ENCODE data around the gene CAPN11.
"Not testable (repeated sequence)": the region's sequence is repeated elsewhere in the genome, so short reads cannot be mapped to it uniquely, and the experiment has no call there.

Gene CAPN11

DNA sequence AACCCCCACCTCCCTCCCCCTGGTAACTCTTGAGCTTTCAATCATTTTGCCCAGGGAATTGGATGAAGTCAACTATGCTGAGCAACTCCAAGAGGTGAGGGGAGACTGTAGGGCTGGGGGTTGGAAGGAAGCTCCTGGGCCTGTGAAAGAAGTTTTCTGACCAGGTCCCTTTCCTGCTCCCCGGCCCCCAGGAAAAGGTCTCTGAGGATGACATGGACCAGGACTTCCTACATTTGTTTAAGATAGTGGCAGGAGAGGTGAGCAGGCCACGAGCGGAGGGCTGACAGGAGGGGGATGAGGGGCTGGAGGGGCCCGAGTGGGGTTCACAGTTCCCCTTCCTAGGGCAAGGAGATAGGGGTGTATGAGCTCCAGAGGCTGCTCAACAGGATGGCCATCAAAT is 21.8 kb downstream of the CAPN11 start:
- Histone ChIP-seq H3K36me3 (ENCODE audit: control insufficient read depth in 1 of 2, insufficient read depth in 2 of 2, low read length in 2 of 2) (no peaks in the 10 kb centered on the region), H3K9me3 (ENCODE audit: control insufficient read depth in 1 of 2, low read length in 2 of 2) (no peaks in the 10 kb centered on the region), H3K4me3 (ENCODE audit: low read depth in 1 of 2, low read length in 2 of 2) (no peak overlapping the region), H3K4me1 (ENCODE audit: control insufficient read depth in 1 of 2, insufficient read depth in 2 of 2, low read length in 2 of 2) (peaks cover 17 to 25% of the 10 kb centered on the region in 2 donors), H3K9ac (ENCODE audit: low read depth in 1 of 2, low read length in 2 of 2) (no peak overlapping the region), H3K27ac (ENCODE audit: low read depth, low read length) (no peak overlapping the region), H3K27me3 (ENCODE audit: control insufficient read depth in 1 of 2, insufficient read depth in 2 of 2, low read length in 2 of 2) (no peaks in the 10 kb centered on the region)

DNA sequence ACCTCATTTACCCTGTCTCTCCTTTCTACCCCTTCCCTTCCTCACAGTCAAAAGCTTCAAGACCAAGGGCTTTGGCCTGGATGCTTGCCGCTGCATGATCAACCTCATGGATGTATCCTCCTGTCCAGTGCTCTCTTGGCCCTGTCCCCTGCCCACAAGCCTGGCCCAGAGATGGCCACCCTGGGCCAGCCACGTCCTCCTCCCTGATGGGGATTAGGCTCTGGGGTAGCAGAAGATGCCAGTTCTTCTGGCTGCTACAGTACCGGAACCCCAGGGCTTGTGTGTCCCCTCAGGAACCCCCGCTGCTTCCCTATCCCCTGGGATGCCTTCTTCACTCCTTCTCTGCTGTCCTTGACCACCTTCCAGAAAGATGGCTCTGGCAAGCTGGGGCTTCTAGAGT is 22.3 kb downstream of the CAPN11 start:
- no peaks in the 10 kb centered on the region for H3K9me3 ChIP-seq (ENCODE audit: control insufficient read depth in 1 of 2, low read length in 2 of 2)
- no peaks in the 10 kb centered on the region for H3K27me3 ChIP-seq (ENCODE audit: control insufficient read depth in 1 of 2, insufficient read depth in 2 of 2, low read length in 2 of 2)
- no peak overlapping the region for H3K9ac ChIP-seq (ENCODE audit: low read depth in 1 of 2, low read length in 2 of 2)
- peaks cover 17 to 25% of the 10 kb centered on the region in 2 donors for H3K4me1 ChIP-seq (ENCODE audit: control insufficient read depth in 1 of 2, insufficient read depth in 2 of 2, low read length in 2 of 2)
- no peak overlapping the region for H3K27ac ChIP-seq (ENCODE audit: low read depth, low read length)
- H3K4me3 ChIP-seq (ENCODE audit: low read depth in 1 of 2, low read length in 2 of 2), result no peak overlapping the region
- H3K36me3 ChIP-seq (ENCODE audit: control insufficient read depth in 1 of 2, insufficient read depth in 2 of 2, low read length in 2 of 2), result no peaks in the 10 kb centered on the region

DNA sequence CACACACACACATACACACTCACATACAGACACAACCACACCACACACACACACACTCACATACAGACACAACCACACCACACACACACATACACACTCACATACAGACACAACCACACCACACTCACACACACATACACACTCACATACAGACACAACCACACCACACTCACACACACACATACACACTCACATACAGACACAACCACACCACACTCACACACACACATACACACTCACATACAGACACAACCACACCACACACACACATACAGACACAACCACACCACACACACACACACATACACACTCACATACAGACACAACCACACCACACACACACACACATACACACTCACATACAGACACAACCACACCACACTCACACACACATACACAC is 23.2 kb downstream of the CAPN11 start:
- H3K27ac ChIP-seq (ENCODE audit: low read depth, low read length); H3K9ac ChIP-seq (ENCODE audit: low read depth in 1 of 2, low read length in 2 of 2): not testable (repeated sequence)
- peaks cover 16% of the 10 kb centered on the region in 2 donors for H3K4me1 ChIP-seq (ENCODE audit: control insufficient read depth in 1 of 2, insufficient read depth in 2 of 2, low read length in 2 of 2)

DNA sequence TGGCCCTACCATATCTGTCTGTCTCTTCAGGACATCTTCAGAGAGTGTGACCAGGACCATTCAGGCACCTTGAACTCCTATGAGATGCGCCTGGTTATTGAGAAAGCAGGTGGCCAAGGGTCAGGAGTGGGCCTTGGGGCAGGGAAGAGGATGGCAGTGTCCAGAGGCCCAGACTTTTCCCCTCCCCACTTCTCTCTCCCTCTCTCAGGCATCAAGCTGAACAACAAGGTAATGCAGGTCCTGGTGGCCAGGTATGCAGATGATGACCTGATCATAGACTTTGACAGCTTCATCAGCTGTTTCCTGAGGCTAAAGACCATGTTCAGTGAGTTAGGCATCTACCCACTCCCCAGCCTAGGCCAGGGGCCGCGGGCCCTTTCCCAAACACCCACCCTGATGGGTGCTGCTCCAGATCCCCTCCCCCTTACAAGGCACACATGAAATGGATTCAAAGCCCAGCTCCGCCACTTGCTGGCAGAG is 24.3 kb downstream of the CAPN11 start:
- Histone ChIP-seq H3K4me3 (ENCODE audit: low read depth in 1 of 2, low read length in 2 of 2) (no peak overlapping the region), H3K4me1 (ENCODE audit: control insufficient read depth in 1 of 2, insufficient read depth in 2 of 2, low read length in 2 of 2) (peaks cover 9% of the 10 kb centered on the region in 2 donors), H3K9me3 (ENCODE audit: control insufficient read depth in 1 of 2, low read length in 2 of 2) (no peaks in the 10 kb centered on the region), H3K27ac (ENCODE audit: low read depth, low read length) (no peak overlapping the region), H3K36me3 (ENCODE audit: control insufficient read depth in 1 of 2, insufficient read depth in 2 of 2, low read length in 2 of 2) (no peaks in the 10 kb centered on the region), H3K27me3 (ENCODE audit: control insufficient read depth in 1 of 2, insufficient read depth in 2 of 2, low read length in 2 of 2) (no peaks in the 10 kb centered on the region), H3K9ac (ENCODE audit: low read depth in 1 of 2, low read length in 2 of 2) (no peak overlapping the region)

More for the DNA sequence above, 23.2 kb downstream of the CAPN11 start:
- H3K36me3 ChIP-seq (ENCODE audit: control insufficient read depth in 1 of 2, insufficient read depth in 2 of 2, low read length in 2 of 2); H3K9me3 ChIP-seq (ENCODE audit: control insufficient read depth in 1 of 2, low read length in 2 of 2); H3K4me3 ChIP-seq (ENCODE audit: low read depth in 1 of 2, low read length in 2 of 2); H3K27me3 ChIP-seq (ENCODE audit: control insufficient read depth in 1 of 2, insufficient read depth in 2 of 2, low read length in 2 of 2): not testable (repeated sequence)

DNA sequence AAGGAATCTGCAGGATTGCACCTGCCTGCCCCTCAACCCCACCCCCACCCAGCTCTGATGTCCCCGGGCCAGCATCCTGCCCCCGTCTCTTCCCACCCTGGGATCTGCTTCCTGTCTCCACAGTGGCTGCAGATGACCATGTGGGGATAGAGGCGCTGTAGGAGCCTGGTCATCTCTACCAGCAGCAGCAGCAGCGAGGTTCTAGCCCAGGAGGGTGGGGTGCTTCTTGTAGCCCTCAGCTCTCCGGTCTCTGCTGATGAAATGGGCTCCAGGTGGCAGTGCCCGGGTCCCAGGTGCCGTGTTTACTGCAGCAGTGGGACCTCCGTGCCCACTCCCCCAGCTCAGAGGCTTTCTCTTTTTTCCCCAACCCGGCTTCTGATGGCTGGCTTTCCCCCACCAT is 25.2 kb downstream of the CAPN11 start:
- Histone ChIP-seq H3K9ac (ENCODE audit: low read depth in 1 of 2, low read length in 2 of 2) (no peak overlapping the region), H3K27ac (ENCODE audit: low read depth, low read length) (no peak overlapping the region), H3K27me3 (ENCODE audit: control insufficient read depth in 1 of 2, insufficient read depth in 2 of 2, low read length in 2 of 2) (no peaks in the 10 kb centered on the region), H3K4me3 (ENCODE audit: low read depth in 1 of 2, low read length in 2 of 2) (no peak overlapping the region), H3K4me1 (ENCODE audit: control insufficient read depth in 1 of 2, insufficient read depth in 2 of 2, low read length in 2 of 2) (peaks cover 3 to 4% of the 10 kb centered on the region in 2 donors), H3K36me3 (ENCODE audit: control insufficient read depth in 1 of 2, insufficient read depth in 2 of 2, low read length in 2 of 2) (no peaks in the 10 kb centered on the region), H3K9me3 (ENCODE audit: control insufficient read depth in 1 of 2, low read length in 2 of 2) (no peaks in the 10 kb centered on the region)

DNA sequence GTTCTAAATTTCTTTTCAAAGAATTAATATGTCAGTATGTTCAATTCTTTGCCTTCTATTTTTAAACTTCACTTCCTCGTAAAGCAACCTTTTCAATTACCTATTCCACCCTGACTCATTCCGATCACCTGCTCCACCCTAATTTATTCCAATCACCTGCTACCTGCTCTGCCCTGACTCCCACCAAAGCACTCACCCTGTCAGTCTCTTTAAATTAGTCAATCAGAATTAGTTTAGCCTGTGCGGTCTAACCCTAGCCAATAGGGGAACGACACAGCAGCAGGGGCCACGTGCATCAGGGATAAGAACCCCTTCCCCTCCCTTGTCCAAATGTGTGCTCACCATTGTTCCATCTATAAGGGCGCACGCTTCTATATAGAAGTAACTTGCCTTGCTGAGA is 26.7 kb downstream of the CAPN11 start:
- not testable (repeated sequence) for H3K9me3 ChIP-seq (ENCODE audit: control insufficient read depth in 1 of 2, low read length in 2 of 2); H3K4me1 ChIP-seq (ENCODE audit: control insufficient read depth in 1 of 2, insufficient read depth in 2 of 2, low read length in 2 of 2); H3K36me3 ChIP-seq (ENCODE audit: control insufficient read depth in 1 of 2, insufficient read depth in 2 of 2, low read length in 2 of 2); H3K9ac ChIP-seq (ENCODE audit: low read depth in 1 of 2, low read length in 2 of 2); H3K27ac ChIP-seq (ENCODE audit: low read depth, low read length); H3K27me3 ChIP-seq (ENCODE audit: control insufficient read depth in 1 of 2, insufficient read depth in 2 of 2, low read length in 2 of 2); H3K4me3 ChIP-seq (ENCODE audit: low read depth in 1 of 2, low read length in 2 of 2)

DNA sequence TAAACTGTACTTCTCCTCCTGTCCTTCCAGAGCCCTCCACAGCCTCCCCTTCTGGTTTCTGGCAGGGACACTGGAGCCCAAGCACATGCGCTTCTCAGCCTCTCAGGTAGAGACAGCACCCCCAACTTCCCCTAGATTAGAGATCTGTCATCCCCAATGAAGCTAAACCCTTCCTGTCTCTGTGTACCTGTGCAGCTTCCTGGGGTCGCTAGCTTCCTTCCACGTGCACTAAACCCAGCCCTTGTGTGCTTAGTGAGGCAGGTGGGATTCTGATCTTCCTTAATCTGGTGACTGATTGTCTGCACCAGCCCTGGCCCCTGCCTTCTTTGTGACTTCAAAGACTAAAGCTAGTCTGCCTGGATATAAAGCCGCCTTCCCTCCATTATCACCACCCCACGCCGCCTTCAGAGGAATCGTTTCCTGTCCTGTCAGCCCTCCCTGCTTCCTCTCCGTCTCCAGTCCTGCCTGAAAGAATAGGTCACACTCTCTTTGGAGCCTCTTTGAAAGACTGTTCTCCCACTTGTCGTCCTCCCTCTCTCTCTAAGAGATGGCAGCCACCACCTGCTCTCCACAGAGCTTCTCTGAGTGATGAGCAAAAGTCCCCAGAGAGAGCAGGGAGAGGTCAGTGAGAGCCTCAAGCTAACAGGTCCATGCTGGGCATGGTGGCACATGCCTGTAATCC is 27.5 kb downstream of the CAPN11 start:
- Histone ChIP-seq H3K27ac (ENCODE audit: low read depth, low read length) (no peak overlapping the region), H3K36me3 (ENCODE audit: control insufficient read depth in 1 of 2, insufficient read depth in 2 of 2, low read length in 2 of 2) (no peaks in the 10 kb centered on the region), H3K4me3 (ENCODE audit: low read depth in 1 of 2, low read length in 2 of 2) (no peak overlapping the region), H3K4me1 (ENCODE audit: control insufficient read depth in 1 of 2, insufficient read depth in 2 of 2, low read length in 2 of 2) (peaks cover 3 to 4% of the 10 kb centered on the region in 2 donors), H3K27me3 (ENCODE audit: control insufficient read depth in 1 of 2, insufficient read depth in 2 of 2, low read length in 2 of 2) (no peaks in the 10 kb centered on the region), H3K9ac (ENCODE audit: low read depth in 1 of 2, low read length in 2 of 2) (no peak overlapping the region), H3K9me3 (ENCODE audit: control insufficient read depth in 1 of 2, low read length in 2 of 2) (no peaks in the 10 kb centered on the region)

DNA sequence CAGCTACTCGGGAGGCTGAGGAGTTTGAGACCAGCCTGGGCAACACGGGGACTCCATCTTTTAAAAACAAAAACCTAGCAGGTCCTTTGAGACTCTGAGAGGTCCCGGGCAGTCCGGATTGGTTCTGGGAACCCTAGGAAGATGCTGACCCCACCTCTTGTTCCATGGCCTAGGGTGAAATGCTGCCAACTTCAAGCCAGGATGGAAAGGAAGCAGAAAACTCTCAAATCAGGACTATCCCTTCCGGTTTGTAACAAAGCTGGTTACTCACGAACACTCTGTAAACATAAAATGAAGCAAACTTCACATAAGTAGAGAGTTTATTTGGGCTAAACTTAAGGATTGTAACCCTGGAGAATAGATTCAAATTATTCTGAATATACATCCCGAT is 28.0 kb downstream of the CAPN11 start:
- H3K27me3 ChIP-seq (ENCODE audit: control insufficient read depth in 1 of 2, insufficient read depth in 2 of 2, low read length in 2 of 2), result no peaks in the 10 kb centered on the region
- no peaks in the 10 kb centered on the region for H3K9me3 ChIP-seq (ENCODE audit: control insufficient read depth in 1 of 2, low read length in 2 of 2)
- H3K4me1 ChIP-seq (ENCODE audit: control insufficient read depth in 1 of 2, insufficient read depth in 2 of 2, low read length in 2 of 2), result peaks cover 3 to 4% of the 10 kb centered on the region in 2 donors
- H3K9ac ChIP-seq (ENCODE audit: low read depth in 1 of 2, low read length in 2 of 2), result no peak overlapping the region
- no peak overlapping the region for H3K4me3 ChIP-seq (ENCODE audit: low read depth in 1 of 2, low read length in 2 of 2)
- H3K27ac ChIP-seq (ENCODE audit: low read depth, low read length), result no peak overlapping the region
- H3K36me3 ChIP-seq (ENCODE audit: control insufficient read depth in 1 of 2, insufficient read depth in 2 of 2, low read length in 2 of 2), result no peaks in the 10 kb centered on the region

DNA sequence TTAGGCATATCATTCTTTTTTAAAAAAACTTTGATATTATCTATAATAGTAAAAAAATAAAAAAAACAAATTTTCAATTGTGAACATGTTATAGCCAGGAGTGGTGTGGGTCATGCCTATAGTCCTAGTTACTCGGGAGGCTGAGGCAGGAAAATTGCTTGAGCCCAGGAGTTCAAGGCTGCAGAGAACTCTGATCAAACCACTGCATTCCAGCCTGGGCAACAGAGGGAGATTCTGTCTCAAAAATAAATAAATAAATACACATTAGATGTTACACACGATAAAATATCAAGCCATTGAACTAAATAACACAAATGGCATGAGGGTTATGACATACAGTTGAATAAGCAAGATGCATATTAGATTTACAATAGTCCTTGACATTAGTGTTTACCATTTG is 30.2 kb downstream of the CAPN11 start:
- Histone ChIP-seq H3K9me3 (ENCODE audit: control insufficient read depth in 1 of 2, low read length in 2 of 2) (no peaks in the 10 kb centered on the region), H3K4me3 (ENCODE audit: low read depth in 1 of 2, low read length in 2 of 2) (no peak overlapping the region), H3K27ac (ENCODE audit: low read depth, low read length) (no peak overlapping the region), H3K9ac (ENCODE audit: low read depth in 1 of 2, low read length in 2 of 2) (no peak overlapping the region), H3K4me1 (ENCODE audit: control insufficient read depth in 1 of 2, insufficient read depth in 2 of 2, low read length in 2 of 2) (peaks cover 3 to 4% of the 10 kb centered on the region in 2 donors), H3K36me3 (ENCODE audit: control insufficient read depth in 1 of 2, insufficient read depth in 2 of 2, low read length in 2 of 2) (no peaks in the 10 kb centered on the region), H3K27me3 (ENCODE audit: control insufficient read depth in 1 of 2, insufficient read depth in 2 of 2, low read length in 2 of 2) (no peaks in the 10 kb centered on the region)

DNA sequence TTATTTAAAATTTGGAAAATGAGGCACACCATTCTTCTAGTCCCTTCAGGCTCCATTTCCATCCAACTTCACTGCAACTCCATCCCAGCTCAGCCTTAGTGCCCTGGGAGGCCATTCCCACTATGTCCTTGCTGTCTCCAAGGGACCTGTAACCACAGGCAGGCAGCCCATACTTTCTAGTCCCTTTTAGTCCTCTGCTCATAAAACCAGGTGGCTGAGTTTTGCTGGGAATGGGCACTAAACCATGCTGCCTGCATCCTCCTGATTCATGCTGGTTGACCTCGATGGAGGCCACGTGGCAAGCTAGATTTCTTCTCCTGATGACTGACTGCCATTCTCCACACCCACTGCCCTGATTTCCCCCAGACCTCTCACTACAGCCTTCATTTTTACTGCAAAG is 30.6 kb downstream of the CAPN11 start:
- Histone ChIP-seq H3K4me3 (ENCODE audit: low read depth in 1 of 2, low read length in 2 of 2) (no peak overlapping the region), H3K4me1 (ENCODE audit: control insufficient read depth in 1 of 2, insufficient read depth in 2 of 2, low read length in 2 of 2) (peaks cover 3 to 4% of the 10 kb centered on the region in 2 donors), H3K27me3 (ENCODE audit: control insufficient read depth in 1 of 2, insufficient read depth in 2 of 2, low read length in 2 of 2) (no peaks in the 10 kb centered on the region), H3K9ac (ENCODE audit: low read depth in 1 of 2, low read length in 2 of 2) (no peak overlapping the region), H3K36me3 (ENCODE audit: control insufficient read depth in 1 of 2, insufficient read depth in 2 of 2, low read length in 2 of 2) (no peaks in the 10 kb centered on the region), H3K27ac (ENCODE audit: low read depth, low read length) (no peak overlapping the region), H3K9me3 (ENCODE audit: control insufficient read depth in 1 of 2, low read length in 2 of 2) (no peaks in the 10 kb centered on the region)
